ENCODE data around the gene CMTM8.

The CMTM8 gene

GRCh38 chr3:32280262-32280910 is 41.9 kb downstream of the CMTM8 start:
- DNase-seq (ENCODE audit: low read depth): no peak

GRCh38 chr3:32281570-32282106 is 43.2 kb downstream of the CMTM8 start:
- DNase-seq (ENCODE audit: low read depth): no peak

GRCh38 chr3:32282578-32283154 is 44.2 kb downstream of the CMTM8 start:
- no peak for DNase-seq (ENCODE audit: low read depth)

GRCh38 chr3:32283304-32283703 is 44.8 kb downstream of the CMTM8 start:
- DNase-seq (ENCODE audit: low read depth): no peak

GRCh38 chr3:32284443-32285212 is 46.1 kb downstream of the CMTM8 start:
- no peak for DNase-seq (ENCODE audit: low read depth)

GRCh38 chr3:32285891-32286290 is 47.4 kb downstream of the CMTM8 start:
- no peak for DNase-seq (ENCODE audit: low read depth)

GRCh38 chr3:32288819-32289218 is 50.3 kb downstream of the CMTM8 start:
- no peak for DNase-seq (ENCODE audit: low read depth)

- no peak for DNase-seq (ENCODE audit: low read depth)
Observed at GRCh38 chr3:32290619-32291018, 52.1 kb downstream of the CMTM8 start.

GRCh38 chr3:32292085-32292796 is 53.8 kb downstream of the CMTM8 start:
- DNase-seq (ENCODE audit: low read depth): no peak

- no peak for DNase-seq (ENCODE audit: low read depth)
Observed at GRCh38 chr3:32293903-32294302, 55.4 kb downstream of the CMTM8 start.

GRCh38 chr3:32296251-32297204 is 58.0 kb downstream of the CMTM8 start:
- DNase-seq (ENCODE audit: low read depth): no peak

- no peak for DNase-seq (ENCODE audit: low read depth)
Observed at GRCh38 chr3:32297366-32297765, 58.9 kb downstream of the CMTM8 start.

- DNase-seq (ENCODE audit: low read depth): no peak
Observed at GRCh38 chr3:32301426-32301825, 62.9 kb downstream of the CMTM8 start.

GRCh38 chr3:32302601-32303398 is 64.3 kb downstream of the CMTM8 start:
- no peak for DNase-seq (ENCODE audit: low read depth)

GRCh38 chr3:32303399-32303747 is 64.9 kb downstream of the CMTM8 start:
- no peak for DNase-seq (ENCODE audit: low read depth)

GRCh38 chr3:32303977-32304881 is 65.7 kb downstream of the CMTM8 start:
- DNase-seq (ENCODE audit: low read depth): no peak

GRCh38 chr3:32305361-32305876 is 66.9 kb downstream of the CMTM8 start:
- no peak for DNase-seq (ENCODE audit: low read depth)

- DNase-seq (ENCODE audit: low read depth): no peak
Observed at GRCh38 chr3:32306072-32306471, 67.6 kb downstream of the CMTM8 start.

GRCh38 chr3:32307591-32307990 is 69.1 kb downstream of the CMTM8 start:
- no peak for DNase-seq (ENCODE audit: low read depth)

All from non-pigmented ciliary epithelial cell (primary cell).